ENCODE measurements around the gene SMPD4.
"Not testable (repeated sequence)": the region's sequence is repeated elsewhere in the genome, so short reads cannot be mapped to it uniquely, and the experiment has no call there.

Gene SMPD4

GRCh38 chr2:130155956-130156623, 25.3 kb downstream of the SMPD4 start:
- DNase-seq = not testable (repeated sequence)

GRCh38 chr2:130154773-130155765, 26.3 kb downstream of the SMPD4 start:
- no peak for DNase-seq

GRCh38 chr2:130154423-130154770, 27.0 kb downstream of the SMPD4 start:
- not testable (repeated sequence) for DNase-seq

- not testable (repeated sequence) for DNase-seq
Observed at GRCh38 chr2:130153721-130154422, 27.5 kb downstream of the SMPD4 start.

- DNase-seq = no peak
Observed at GRCh38 chr2:130152816-130153595, 28.4 kb downstream of the SMPD4 start.

- DNase-seq = not testable (repeated sequence)
Observed at GRCh38 chr2:130152136-130152815, 29.1 kb downstream of the SMPD4 start.

- not testable (repeated sequence) for DNase-seq
Observed at GRCh38 chr2:130151145-130151512, 30.3 kb downstream of the SMPD4 start.

- no peak for DNase-seq
Observed at GRCh38 chr2:130150181-130151144, 30.9 kb downstream of the SMPD4 start.

GRCh38 chr2:130148515-130148914, 32.9 kb downstream of the SMPD4 start:
- not testable (repeated sequence) for DNase-seq

- not testable (repeated sequence) for DNase-seq
Observed at GRCh38 chr2:130145006-130145414, 36.4 kb downstream of the SMPD4 start, which contains the start of gene CCDC74B. TSS of gene CCDC74B (minus strand) at chr2:130145112. CDS start at chr2:130144996, 116 bp downstream.

GRCh38 chr2:130143266-130144039, 37.9 kb downstream of the SMPD4 start:
- DNase-seq = not testable (repeated sequence)

GRCh38 chr2:130142396-130143265, 38.8 kb downstream of the SMPD4 start:
- DNase-seq = not testable (repeated sequence)

GRCh38 chr2:130141645-130142370, 39.6 kb downstream of the SMPD4 start:
- DNase-seq = not testable (repeated sequence)

GRCh38 chr2:130141002-130141401, 40.4 kb downstream of the SMPD4 start:
- DNase-seq = not testable (repeated sequence)

- DNase-seq = not testable (repeated sequence)
Observed at GRCh38 chr2:130140516-130140915, 40.9 kb downstream of the SMPD4 start.

GRCh38 chr2:130139331-130140280, 41.8 kb downstream of the SMPD4 start:
- DNase-seq = not testable (repeated sequence)

- DNase-seq = not testable (repeated sequence)
Observed at GRCh38 chr2:130138841-130139251, 42.6 kb downstream of the SMPD4 start.
